ENCODE data around the gene INHBA. TPM values are rescaled to one million over a fixed set of nuclear protein-coding genes. Genes with fewer than 3 reads are reported as not detected.
A peak's percentile ranks its signal among the peaks of the same experiment; 100 is the strongest.

INHBA gene
- total RNA-seq, 4 donors from 2014 or later = 5.4 to 18.4 (median 10.8) TPM

DNA sequence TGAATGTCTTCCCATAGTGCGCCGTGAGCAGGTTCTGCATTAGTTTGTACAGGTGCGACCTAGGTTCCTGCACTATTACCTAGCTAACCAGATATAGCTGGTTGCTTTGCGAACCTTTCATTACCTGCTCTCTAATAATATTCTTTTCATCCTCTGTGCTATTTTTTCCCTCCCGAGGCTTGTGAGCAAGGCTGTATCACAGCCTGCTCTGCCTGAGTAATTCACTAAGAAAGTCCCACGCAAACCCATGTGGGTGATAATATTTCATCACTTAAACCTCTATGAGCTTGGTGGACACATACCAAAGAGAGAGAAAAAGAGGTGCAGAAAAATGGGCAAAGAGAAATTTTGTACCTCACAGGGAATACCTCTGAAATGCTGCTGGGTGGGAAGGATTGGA lies 8.4 kb downstream of the INHBA start:
- H3K4me1 ChIP-seq = no peaks in the 10 kb centered on the region
- TF ChIP-seq, protein P1, sequence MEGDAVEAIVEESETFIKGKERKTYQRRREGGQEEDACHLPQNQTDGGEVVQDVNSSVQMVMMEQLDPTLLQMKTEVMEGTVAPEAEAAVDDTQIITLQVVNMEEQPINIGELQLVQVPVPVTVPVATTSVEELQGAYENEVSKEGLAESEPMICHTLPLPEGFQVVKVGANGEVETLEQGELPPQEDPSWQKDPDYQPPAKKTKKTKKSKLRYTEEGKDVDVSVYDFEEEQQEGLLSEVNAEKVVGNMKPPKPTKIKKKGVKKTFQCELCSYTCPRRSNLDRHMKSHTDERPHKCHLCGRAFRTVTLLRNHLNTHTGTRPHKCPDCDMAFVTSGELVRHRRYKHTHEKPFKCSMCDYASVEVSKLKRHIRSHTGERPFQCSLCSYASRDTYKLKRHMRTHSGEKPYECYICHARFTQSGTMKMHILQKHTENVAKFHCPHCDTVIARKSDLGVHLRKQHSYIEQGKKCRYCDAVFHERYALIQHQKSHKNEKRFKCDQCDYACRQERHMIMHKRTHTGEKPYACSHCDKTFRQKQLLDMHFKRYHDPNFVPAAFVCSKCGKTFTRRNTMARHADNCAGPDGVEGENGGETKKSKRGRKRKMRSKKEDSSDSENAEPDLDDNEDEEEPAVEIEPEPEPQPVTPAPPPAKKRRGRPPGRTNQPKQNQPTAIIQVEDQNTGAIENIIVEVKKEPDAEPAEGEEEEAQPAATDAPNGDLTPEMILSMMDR (IDR thresholded peaks at IDR 0.05) = no peak
- TF ChIP-seq POLR2A (IDR thresholded peaks at IDR 0.05) = no peak
- H3K9me3 ChIP-seq = no peaks in the 10 kb centered on the region
- DNase-seq = no peak
- no peak overlapping the region for H3K4me3 ChIP-seq
- intact Hi-C loops (cut with DNase I; ENCODE audit: low total_unique reads) = no loop called here
- peak overlapping the region; percentile 87 to 97 for H3K27ac ChIP-seq
- H3K27me3 ChIP-seq = no peaks in the 10 kb centered on the region
- no peaks in the 10 kb centered on the region for H3K36me3 ChIP-seq

DNA sequence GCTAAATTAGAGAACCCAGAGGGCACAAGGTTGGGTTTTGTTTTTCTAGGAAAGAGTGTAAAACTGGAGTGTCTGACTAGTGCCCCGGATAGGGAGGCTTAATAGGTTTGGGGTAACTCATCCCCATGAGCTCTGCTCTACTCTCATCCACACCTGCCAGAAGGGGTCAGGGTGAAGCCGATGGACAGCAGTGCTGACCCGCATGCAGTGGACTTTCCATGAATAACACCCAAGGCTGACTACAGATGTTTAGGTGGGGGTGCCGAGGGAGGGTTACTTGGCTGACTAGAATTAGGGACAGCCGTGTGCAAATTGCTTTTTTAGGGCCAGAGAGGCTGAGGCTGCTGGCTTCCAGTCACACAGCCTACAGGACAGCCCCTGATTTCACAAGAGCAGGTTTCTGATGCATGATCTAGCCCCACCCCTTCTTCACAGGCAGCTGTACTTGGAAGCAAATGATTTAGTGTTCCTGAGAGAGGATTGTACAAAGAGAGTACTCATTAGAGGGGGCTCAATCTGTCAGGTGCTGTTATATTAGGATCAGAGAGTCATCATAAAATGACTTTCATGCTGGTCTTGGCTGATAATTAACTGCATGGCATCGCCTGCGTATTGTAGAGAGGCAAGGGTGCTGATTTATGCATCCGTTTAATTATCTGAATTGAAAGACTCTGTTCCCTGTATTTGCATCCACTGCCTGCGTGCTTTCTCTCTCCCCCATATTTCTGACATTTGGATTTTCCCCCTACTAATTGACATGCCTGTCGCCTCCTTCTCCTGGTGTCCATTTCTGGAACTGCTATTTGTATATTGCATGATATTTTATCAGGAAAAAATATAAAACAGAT lies 9.5 kb downstream of the INHBA start:
- Histone ChIP-seq H3K27me3 (no peaks in the 10 kb centered on the region), H3K4me3 (no peak overlapping the region), H3K9me3 (no peaks in the 10 kb centered on the region), H3K4me1 (no peaks in the 10 kb centered on the region), H3K36me3 (no peaks in the 10 kb centered on the region), H3K27ac (peak overlapping the region in 1 of 2 donors; percentile 87)
- DNase-seq = peak in 1 of 2 donors; percentile 39
- intact Hi-C loops (cut with DNase I; ENCODE audit: low total_unique reads) = no loop called here
- TF ChIP-seq, protein P1 (IDR thresholded peaks at IDR 0.05) = peak in 1 of 4 experiments; percentile 36
- no peak for TF ChIP-seq POLR2A (IDR thresholded peaks at IDR 0.05)

DNA sequence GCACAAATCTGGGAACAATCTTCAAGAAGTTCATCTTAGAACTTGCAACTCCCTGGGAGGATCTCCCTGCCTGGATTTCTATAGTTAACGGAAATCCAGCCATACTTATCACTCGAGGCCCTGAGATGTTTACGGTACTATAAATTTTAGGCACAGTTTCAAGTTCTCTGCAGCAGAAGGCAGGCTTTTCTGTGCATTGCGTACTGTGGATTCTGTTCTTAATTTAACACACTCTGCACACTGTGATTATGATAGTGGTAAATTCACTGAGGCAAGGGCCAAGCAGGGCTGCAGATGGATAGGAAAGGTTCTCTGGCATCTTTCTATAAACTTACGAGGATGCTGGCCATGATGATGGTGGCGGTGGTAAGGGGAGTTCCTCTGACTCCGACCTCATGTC lies 10.6 kb downstream of the INHBA start:
- Histone ChIP-seq H3K9me3 (no peaks in the 10 kb centered on the region), H3K4me3 (no peak overlapping the region), H3K4me1 (no peaks in the 10 kb centered on the region), H3K27ac (peak overlapping the region in 1 of 2 donors; percentile 87), H3K36me3 (no peaks in the 10 kb centered on the region), H3K27me3 (no peaks in the 10 kb centered on the region)
- TF ChIP-seq, protein P1 (IDR thresholded peaks at IDR 0.05) = no peak
- TF ChIP-seq POLR2A (IDR thresholded peaks at IDR 0.05) = no peak
- DNase-seq = no peak
- intact Hi-C loops (cut with DNase I; ENCODE audit: low total_unique reads) = no loop called here

DNA sequence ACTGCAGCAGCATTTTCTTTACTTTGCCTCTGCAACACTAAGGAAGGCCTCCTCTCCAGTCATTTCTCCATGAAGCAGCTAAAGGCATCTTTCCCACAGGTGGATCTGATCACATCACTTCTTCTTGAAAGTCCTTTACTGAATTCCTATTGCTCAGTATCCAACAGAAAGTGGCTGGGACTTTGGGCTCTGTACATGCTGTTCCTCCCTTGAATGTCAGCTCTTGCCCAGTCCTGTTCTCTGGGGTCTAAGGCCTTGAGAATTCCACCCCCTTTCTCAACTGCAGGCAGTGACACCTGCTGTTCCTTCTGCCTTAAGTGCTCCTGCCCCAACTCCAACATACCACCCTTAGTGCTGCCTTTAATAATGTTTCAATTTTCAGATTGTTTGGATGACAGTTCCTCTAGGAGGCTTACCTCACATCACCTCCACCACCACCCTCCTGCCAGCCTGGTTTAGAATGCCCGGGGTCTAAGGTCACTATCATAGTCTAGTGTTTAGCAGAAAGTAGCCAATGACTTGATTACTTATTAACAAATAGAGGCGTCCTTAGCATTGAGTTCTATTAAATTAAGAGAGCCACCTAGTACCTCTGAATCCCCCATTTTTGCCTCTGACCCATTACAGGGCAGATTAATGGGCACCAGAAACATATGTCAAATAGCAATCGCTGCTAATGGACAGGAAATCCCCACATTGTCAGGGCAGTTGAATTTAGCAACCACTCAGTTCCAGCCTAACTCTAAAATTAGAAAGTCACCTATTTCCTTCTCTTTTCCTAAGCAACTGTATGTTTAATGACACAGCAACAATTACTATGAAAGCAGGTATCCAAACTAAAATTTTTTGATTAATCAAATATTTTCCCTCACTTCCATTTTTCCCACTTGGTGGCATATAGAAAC lies 11.4 kb downstream of the INHBA start:
- DNase-seq = no peak
- Histone ChIP-seq H3K9me3 (no peaks in the 10 kb centered on the region), H3K27ac (no peak overlapping the region), H3K4me1 (no peaks in the 10 kb centered on the region), H3K27me3 (no peaks in the 10 kb centered on the region), H3K36me3 (no peaks in the 10 kb centered on the region), H3K4me3 (no peak overlapping the region)
- TF ChIP-seq POLR2A (IDR thresholded peaks at IDR 0.05) = no peak
- TF ChIP-seq, protein P1 (IDR thresholded peaks at IDR 0.05) = no peak
- intact Hi-C loops (cut with DNase I; ENCODE audit: low total_unique reads) = no loop called here

DNA sequence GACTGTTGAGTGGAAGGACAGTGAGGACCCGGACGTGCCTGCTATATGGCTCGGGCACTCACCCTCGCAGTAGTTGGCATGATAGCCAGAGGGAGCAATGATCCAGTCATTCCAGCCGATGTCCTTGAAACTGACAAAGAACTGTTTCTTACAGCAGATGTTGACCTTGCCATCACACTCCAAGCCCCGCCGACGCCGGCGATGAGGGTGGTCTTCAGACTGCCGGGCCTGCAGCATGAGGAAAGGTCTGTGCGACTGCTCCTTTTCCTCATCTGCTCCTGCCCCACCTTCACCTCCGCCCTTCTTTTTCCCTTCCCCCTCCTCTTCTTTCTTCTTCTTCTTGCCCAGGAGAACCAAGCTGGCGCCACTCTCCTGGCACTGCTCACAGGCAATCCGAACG lies 13.1 kb downstream of the INHBA start:
- intact Hi-C loops (cut with DNase I; ENCODE audit: low total_unique reads) = no loop called here

More for the DNA sequence above, 13.1 kb downstream of the INHBA start:
- H3K4me1 ChIP-seq = no peaks in the 10 kb centered on the region
- TF ChIP-seq POLR2A (IDR thresholded peaks at IDR 0.05) = no peak
- TF ChIP-seq, protein P1 (IDR thresholded peaks at IDR 0.05) = no peak
- H3K4me3 ChIP-seq = no peak overlapping the region
- no peaks in the 10 kb centered on the region for H3K9me3 ChIP-seq
- H3K36me3 ChIP-seq = no peaks in the 10 kb centered on the region
- no peak for DNase-seq
- H3K27ac ChIP-seq = no peak overlapping the region
- H3K27me3 ChIP-seq = no peaks in the 10 kb centered on the region
